Immature natural killer cell (primary cell): ENCODE data around the gene SRXN1. TPM values are rescaled to one million over a fixed set of nuclear protein-coding genes. Genes with fewer than 3 reads are reported as not detected.

ENCODE experiments used
- DNase-seq, 3 donors: peaks; one replicate each; pipeline ENCODE4 v3.0.0; 2022; ENCODE audit warnings: mixed read lengths in 1 of 3
- H3K27ac Mint-ChIP-seq, 6 donors: one replicate each; pipeline ENCODE4 v1.8.0; 2020; ENCODE audit warnings: mixed read lengths in 6 of 6, mild to moderate bottlenecking in 5 of 6, inconsistent platforms in 4 of 6, moderate library complexity in 3 of 6
- H3K27me3 Mint-ChIP-seq, 3 donors: one replicate each; pipeline ENCODE4 v1.8.0; 2020 to 2021; ENCODE audit warnings: low read depth in 3 of 3, mild to moderate bottlenecking in 3 of 3, mixed read lengths in 3 of 3, moderate library complexity in 3 of 3, inconsistent platforms in 1 of 3
- H3K36me3 Mint-ChIP-seq, 3 donors: one replicate each; pipeline ENCODE4 v1.8.0; 2020; ENCODE audit warnings: mixed read lengths in 3 of 3, inconsistent platforms in 2 of 3, mild to moderate bottlenecking in 2 of 3
- H3K4me1 Mint-ChIP-seq, 2 donors: one replicate each; pipeline ENCODE4 v1.8.0; 2020; ENCODE audit warnings: inconsistent platforms in 2 of 2, mild to moderate bottlenecking in 2 of 2, mixed read lengths in 2 of 2, moderate library complexity in 1 of 2
- H3K4me3 Mint-ChIP-seq, 5 donors: one replicate each; pipeline ENCODE4 v1.8.0; 2020; ENCODE audit warnings: mild to moderate bottlenecking in 5 of 5, mixed read lengths in 5 of 5, inconsistent platforms in 3 of 5, moderate library complexity in 3 of 5
- H3K9me3 Mint-ChIP-seq, 6 donors: one replicate each; pipeline ENCODE4 v1.8.0; 2020; ENCODE audit warnings: mild to moderate bottlenecking in 6 of 6, mixed read lengths in 6 of 6, inconsistent platforms in 4 of 6, moderate library complexity in 3 of 6
- polyA plus RNA-seq, 3 donors: library from polyadenylated mRNA; unstranded; fragments of 300-500 nt; fragmentation: Illumina TruSeq; gene quantifications; one replicate each; pipeline ENCODE4 v1.2.3, GENCODE V29; 2021

Gene SRXN1
- polyA plus RNA-seq, 3 donors from 2014 or later, result 23.1 to 44.6 (median 31.0) TPM

GRCh38 chr20:671252-672030 is 18.4 kb upstream of the SRXN1 start:
- Mint-ChIP-seq H3K27me3 (peaks cover 18 to 32% (median 24%) of the 10 kb centered on the region in 3 donors), H3K4me1 (peaks cover 6 to 8% of the 10 kb centered on the region in 2 donors), H3K36me3 (peaks cover 0 to 4% (median 4%) of the 10 kb centered on the region in 3 donors), H3K9me3 (peaks cover 0 to 5% (median under 1%) of the 10 kb centered on the region in 6 donors), H3K27ac (no peak overlapping the region), H3K4me3 (no peak overlapping the region)
- DNase-seq, result no peak

- Mint-ChIP-seq H3K4me1 (peaks cover 0 to 3% of the 10 kb centered on the region in 2 donors), H3K27ac (no peak overlapping the region), H3K27me3 (peaks cover 20 to 32% (median 21%) of the 10 kb centered on the region in 3 donors), H3K4me3 (no peak overlapping the region), H3K36me3 (no peaks in the 10 kb centered on the region), H3K9me3 (no peaks in the 10 kb centered on the region)
- no peak for DNase-seq
Observed at GRCh38 chr20:669573-669972, 16.6 kb upstream of the SRXN1 start.

- Mint-ChIP-seq H3K27ac (no peak overlapping the region), H3K4me3 (no peak overlapping the region), H3K4me1 (peaks cover 0 to 2% of the 10 kb centered on the region in 2 donors), H3K9me3 (no peaks in the 10 kb centered on the region), H3K36me3 (no peaks in the 10 kb centered on the region), H3K27me3 (peaks cover 13 to 26% (median 16%) of the 10 kb centered on the region in 3 donors)
- DNase-seq, result no peak
Observed at GRCh38 chr20:668638-669037, 15.6 kb upstream of the SRXN1 start.

GRCh38 chr20:668050-668449 is 15.1 kb upstream of the SRXN1 start:
- H3K36me3 Mint-ChIP-seq, result no peaks in the 10 kb centered on the region
- peaks cover 0 to 2% of the 10 kb centered on the region in 2 donors for H3K4me1 Mint-ChIP-seq
- H3K4me3 Mint-ChIP-seq, result no peak overlapping the region
- H3K27me3 Mint-ChIP-seq, result peaks cover 15 to 24% (median 17%) of the 10 kb centered on the region in 3 donors
- no peaks in the 10 kb centered on the region for H3K9me3 Mint-ChIP-seq
- DNase-seq, result no peak
- H3K27ac Mint-ChIP-seq, result no peak overlapping the region

- H3K36me3 Mint-ChIP-seq, result no peaks in the 10 kb centered on the region
- H3K4me3 Mint-ChIP-seq, result no peak overlapping the region
- H3K9me3 Mint-ChIP-seq, result no peaks in the 10 kb centered on the region
- H3K27me3 Mint-ChIP-seq, result peaks cover 20 to 26% (median 21%) of the 10 kb centered on the region in 3 donors
- H3K4me1 Mint-ChIP-seq, result peaks cover 0 to 2% of the 10 kb centered on the region in 2 donors
- H3K27ac Mint-ChIP-seq, result no peak overlapping the region
- DNase-seq, result peak; percentile 31 to 47 (median 34)
Observed at GRCh38 chr20:667351-668034, 14.5 kb upstream of the SRXN1 start.

GRCh38 chr20:666877-667276 is 13.9 kb upstream of the SRXN1 start:
- no peak for DNase-seq
- Mint-ChIP-seq H3K27me3 (peaks cover 20 to 23% (median 20%) of the 10 kb centered on the region in 3 donors), H3K27ac (no peak overlapping the region), H3K36me3 (no peaks in the 10 kb centered on the region), H3K4me3 (no peak overlapping the region), H3K4me1 (peaks cover 0 to under 1% of the 10 kb centered on the region in 2 donors), H3K9me3 (no peaks in the 10 kb centered on the region)

- DNase-seq, result no peak
- H3K36me3 Mint-ChIP-seq, result no peaks in the 10 kb centered on the region
- H3K27me3 Mint-ChIP-seq, result peaks cover 16 to 31% (median 22%) of the 10 kb centered on the region in 3 donors
- H3K9me3 Mint-ChIP-seq, result no peaks in the 10 kb centered on the region
- no peak overlapping the region for H3K27ac Mint-ChIP-seq
- H3K4me1 Mint-ChIP-seq, result no peaks in the 10 kb centered on the region
- no peak overlapping the region for H3K4me3 Mint-ChIP-seq
Observed at GRCh38 chr20:665276-665675, 12.3 kb upstream of the SRXN1 start.

GRCh38 chr20:664576-664975 is 11.6 kb upstream of the SRXN1 start:
- no peaks in the 10 kb centered on the region for H3K9me3 Mint-ChIP-seq

GRCh38 chr20:664151-664550 is 11.2 kb upstream of the SRXN1 start:
- Mint-ChIP-seq H3K27ac (no peak overlapping the region), H3K36me3 (no peaks in the 10 kb centered on the region), H3K4me3 (no peak overlapping the region), H3K27me3 (peaks cover 14 to 31% (median 25%) of the 10 kb centered on the region in 3 donors), H3K4me1 (no peaks in the 10 kb centered on the region), H3K9me3 (no peaks in the 10 kb centered on the region)
- no peak for DNase-seq

More at GRCh38 chr20:664576-664975, 11.6 kb upstream of the SRXN1 start:
- H3K4me1 Mint-ChIP-seq, result no peaks in the 10 kb centered on the region
- H3K4me3 Mint-ChIP-seq, result peak overlapping the region in 1 of 5 donors; percentile 33
- DNase-seq, result no peak
- H3K27ac Mint-ChIP-seq, result no peak overlapping the region
- peaks cover 14 to 31% (median 22%) of the 10 kb centered on the region in 3 donors for H3K27me3 Mint-ChIP-seq
- no peaks in the 10 kb centered on the region for H3K36me3 Mint-ChIP-seq

- no peak for DNase-seq
- Mint-ChIP-seq H3K27me3 (peaks cover 14 to 32% (median 25%) of the 10 kb centered on the region in 3 donors), H3K9me3 (no peaks in the 10 kb centered on the region), H3K4me3 (no peak overlapping the region), H3K4me1 (no peaks in the 10 kb centered on the region), H3K27ac (no peak overlapping the region), H3K36me3 (no peaks in the 10 kb centered on the region)
Observed at GRCh38 chr20:663315-664090, 10.5 kb upstream of the SRXN1 start.

GRCh38 chr20:662277-663192 is 9.5 kb upstream of the SRXN1 start:
- H3K36me3 Mint-ChIP-seq, result no peaks in the 10 kb centered on the region
- no peak for DNase-seq
- H3K4me1 Mint-ChIP-seq, result no peaks in the 10 kb centered on the region
- no peak overlapping the region for H3K27ac Mint-ChIP-seq
- H3K27me3 Mint-ChIP-seq, result peaks cover 14 to 29% (median 28%) of the 10 kb centered on the region in 3 donors
- H3K9me3 Mint-ChIP-seq, result no peaks in the 10 kb centered on the region
- H3K4me3 Mint-ChIP-seq, result no peak overlapping the region

- Mint-ChIP-seq H3K4me3 (no peak overlapping the region), H3K4me1 (no peaks in the 10 kb centered on the region), H3K9me3 (no peaks in the 10 kb centered on the region), H3K27ac (no peak overlapping the region), H3K27me3 (peaks cover 16 to 26% (median 26%) of the 10 kb centered on the region in 3 donors), H3K36me3 (no peaks in the 10 kb centered on the region)
- DNase-seq, result no peak
Observed at GRCh38 chr20:661474-662270, 8.7 kb upstream of the SRXN1 start.
